OCI-LY3 (cell line): ENCODE measurements around the gene RPS21.

Experiments
- EZH2phosphoT487 ChIP-seq: fragments of 200-600 bp; shearing (Covaris generic); IDR thresholded peaks from 2 replicates; pipeline ENCODE4 v1.6.1; 2018; ENCODE audit warnings: antibody characterized with exemption, mixed run types, low read depth
- TF ChIP-seq, protein P1 (sequence below): fragments of 200-600, 300-600 bp; sonication (generic); IDR thresholded peaks from 2 replicates; pipeline ENCODE4 v1.5.1; 2014; ENCODE audit warnings: antibody characterized with exemption, low read length, low read depth

DNA sequence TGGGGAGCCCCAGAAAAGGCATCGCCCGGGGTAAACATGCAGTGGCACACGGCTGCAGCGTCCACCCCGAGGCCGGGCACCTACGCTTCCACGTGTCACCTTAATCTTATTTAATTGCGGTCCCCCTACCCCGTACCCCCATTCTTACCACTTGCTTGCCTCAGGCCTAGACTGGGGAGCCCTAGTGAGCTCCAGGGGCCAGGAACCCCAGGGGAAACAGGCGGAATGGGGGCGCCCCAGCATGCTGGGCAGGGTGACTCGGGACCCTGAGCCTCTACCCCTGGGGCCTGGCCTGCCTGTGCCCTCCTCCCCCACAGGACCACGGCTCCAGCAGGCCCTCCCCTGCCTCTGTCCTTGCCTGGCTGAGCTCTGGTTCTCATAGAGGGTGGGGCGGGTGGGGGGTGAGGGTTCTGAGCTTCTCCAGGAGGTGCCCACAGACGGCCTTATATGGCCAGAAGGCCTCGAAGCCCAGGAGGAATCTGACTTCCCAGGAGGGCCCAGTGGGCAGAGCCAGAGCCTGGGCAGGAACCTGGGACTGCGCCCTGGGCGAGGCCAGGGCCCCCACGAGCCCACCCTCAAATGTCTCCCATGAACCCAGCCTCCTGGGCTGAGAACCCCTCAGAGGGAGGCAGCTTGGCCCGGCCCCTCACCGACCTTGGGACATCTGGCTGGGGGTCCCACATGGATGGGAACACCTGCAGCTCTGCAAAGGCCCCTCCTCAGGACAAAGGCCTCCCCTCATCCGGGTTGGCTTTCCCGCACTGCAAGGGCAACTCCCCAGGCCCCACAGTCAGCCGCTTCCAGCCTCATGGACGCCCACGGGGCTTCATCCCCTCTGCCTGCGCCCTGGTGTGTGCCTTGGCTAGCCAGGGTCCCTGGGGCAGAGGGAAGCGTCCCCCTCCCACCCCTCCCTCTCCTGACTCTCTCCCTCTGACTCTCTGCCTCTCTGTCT is 14.6 kb upstream of the RPS21 start:
- TF ChIP-seq, protein P1, sequence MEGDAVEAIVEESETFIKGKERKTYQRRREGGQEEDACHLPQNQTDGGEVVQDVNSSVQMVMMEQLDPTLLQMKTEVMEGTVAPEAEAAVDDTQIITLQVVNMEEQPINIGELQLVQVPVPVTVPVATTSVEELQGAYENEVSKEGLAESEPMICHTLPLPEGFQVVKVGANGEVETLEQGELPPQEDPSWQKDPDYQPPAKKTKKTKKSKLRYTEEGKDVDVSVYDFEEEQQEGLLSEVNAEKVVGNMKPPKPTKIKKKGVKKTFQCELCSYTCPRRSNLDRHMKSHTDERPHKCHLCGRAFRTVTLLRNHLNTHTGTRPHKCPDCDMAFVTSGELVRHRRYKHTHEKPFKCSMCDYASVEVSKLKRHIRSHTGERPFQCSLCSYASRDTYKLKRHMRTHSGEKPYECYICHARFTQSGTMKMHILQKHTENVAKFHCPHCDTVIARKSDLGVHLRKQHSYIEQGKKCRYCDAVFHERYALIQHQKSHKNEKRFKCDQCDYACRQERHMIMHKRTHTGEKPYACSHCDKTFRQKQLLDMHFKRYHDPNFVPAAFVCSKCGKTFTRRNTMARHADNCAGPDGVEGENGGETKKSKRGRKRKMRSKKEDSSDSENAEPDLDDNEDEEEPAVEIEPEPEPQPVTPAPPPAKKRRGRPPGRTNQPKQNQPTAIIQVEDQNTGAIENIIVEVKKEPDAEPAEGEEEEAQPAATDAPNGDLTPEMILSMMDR = no peak
- no peak for TF ChIP-seq EZH2phosphoT487
